GM19193 (cell line): ENCODE measurements around the gene ANTXRL.

Experiments
- POLR2A ChIP-seq: IDR thresholded peaks from 4 replicates; pipeline ENCODE4 v1.6.1; 2011; ENCODE audit not compliant: insufficient read depth, insufficient read length; ENCODE audit errors: extremely low read depth

ANTXRL gene

GRCh38 chr10:46286991-46287693 lies at the start of gene ANTXRL:
TSS of gene ANTXRL (plus strand) at chr10:46286997. CDS start at chr10:46287263, 266 bp downstream.
- TF ChIP-seq POLR2A: no peak

- no peak for TF ChIP-seq POLR2A
Measured at GRCh38 chr10:46237815-46238510, 48.8 kb upstream of the ANTXRL start.

- no peak for TF ChIP-seq POLR2A
Measured at GRCh38 chr10:46239247-46239646, 47.5 kb upstream of the ANTXRL start.

GRCh38 chr10:46239993-46240683 lies 46.7 kb upstream of the ANTXRL start:
- no peak for TF ChIP-seq POLR2A

- TF ChIP-seq POLR2A: no peak
Measured at GRCh38 chr10:46240684-46241565, 45.9 kb upstream of the ANTXRL start.

GRCh38 chr10:46245381-46245900 lies 41.4 kb upstream of the ANTXRL start:
- no peak for TF ChIP-seq POLR2A

- TF ChIP-seq POLR2A: no peak
Measured at GRCh38 chr10:46247181-46247475, 39.7 kb upstream of the ANTXRL start.

GRCh38 chr10:46247808-46248569 lies 38.8 kb upstream of the ANTXRL start:
- no peak for TF ChIP-seq POLR2A

GRCh38 chr10:46248651-46249146 lies 38.1 kb upstream of the ANTXRL start:
- TF ChIP-seq POLR2A: no peak

- TF ChIP-seq POLR2A: no peak
Measured at GRCh38 chr10:46250481-46250880, 36.3 kb upstream of the ANTXRL start.

GRCh38 chr10:46250898-46251856 lies 35.6 kb upstream of the ANTXRL start:
- TF ChIP-seq POLR2A: no peak
